ENCODE measurements around the gene OR2A2.

GRCh38 chr7:144105211-144105610, 4.2 kb upstream of the OR2A2 start:
- no peak for TF ChIP-seq CTCF (IDR thresholded peaks at IDR 0.05)
- TF ChIP-seq GABPA (IDR thresholded peaks at IDR 0.05; ENCODE audit: low read depth), result no peak
- TF ChIP-seq JUND (IDR thresholded peaks at IDR 0.05), result no peak
- no peak for TF ChIP-seq REST (IDR thresholded peaks at IDR 0.05; ENCODE audit: low read depth, low read length)
- no peak for TF ChIP-seq FOXJ3 (CRISPR knock-in tag; IDR thresholded peaks at IDR 0.05)
- TF ChIP-seq MAX (IDR thresholded peaks at IDR 0.05; ENCODE audit: low read depth), result no peak
- no peak for TF ChIP-seq CHD2 (IDR thresholded peaks at IDR 0.05; ENCODE audit: low read length, partially characterized antibody)
- TF ChIP-seq RAD21 (IDR thresholded peaks at IDR 0.05; ENCODE audit: low read length), result no peak
- no peak for TF ChIP-seq EP300 (IDR thresholded peaks at IDR 0.05; ENCODE audit: borderline replicate concordance in 1 of 2, low read depth in 1 of 2, low read length in 1 of 2)
